ENCODE results near the gene CIAPIN1.
A peak's percentile ranks its signal among the peaks of the same experiment; 100 is the strongest.

The CIAPIN1 gene

GRCh38 chr16:57447186-57447962 is at the start of gene CIAPIN1, which contains the start of gene COQ9:
Gene CIAPIN1, minus strand, starts transcription at chr16:57447385. Its CDS starts 6,457 bp downstream, at chr16:57440928.
Gene COQ9, plus strand, starts transcription at chr16:57447479. Its CDS starts 27 bp downstream, at chr16:57447506.
- DNase-seq = peak; percentile 97

DNA sequence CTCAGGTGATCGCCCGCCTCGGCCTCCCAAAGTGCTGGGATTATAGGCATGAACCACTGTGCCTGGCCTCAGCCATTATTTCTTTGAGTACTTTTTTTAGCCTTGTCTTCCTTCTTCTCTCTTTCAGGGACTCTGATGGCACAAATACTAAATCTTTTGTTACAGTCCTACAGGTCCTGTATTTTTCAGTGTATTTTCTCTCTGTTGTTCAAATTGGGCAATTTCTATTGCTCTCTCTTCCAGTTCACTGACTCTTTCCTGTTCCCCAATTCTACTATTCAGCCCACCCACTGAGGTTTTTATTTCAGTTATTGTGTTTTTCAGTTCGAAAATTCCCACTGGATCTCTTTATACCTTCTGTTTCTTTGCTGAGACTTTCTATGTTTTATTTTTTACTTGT is 46.6 kb upstream of the CIAPIN1 start:
- DNase-seq = no peak

DNA sequence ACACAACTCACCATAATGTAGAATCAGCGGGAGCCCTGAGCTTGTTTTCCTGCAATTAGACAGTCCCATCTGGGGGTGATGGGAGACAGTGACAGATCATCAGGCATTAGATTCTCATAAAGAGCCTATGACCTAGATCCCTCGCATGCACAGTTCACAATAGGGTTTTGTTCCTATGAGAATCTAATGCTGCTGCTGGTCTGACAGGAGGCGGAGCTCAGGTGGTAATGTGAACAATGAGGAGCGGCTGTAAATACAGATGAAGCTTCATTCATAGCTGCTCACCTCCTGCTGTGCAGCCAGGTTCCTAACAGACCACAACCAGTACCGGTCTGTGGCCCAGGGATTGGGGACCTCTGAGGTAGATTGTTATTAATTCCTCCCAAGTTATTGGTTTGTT is 42.0 kb upstream of the CIAPIN1 start:
- DNase-seq = no peak

DNA sequence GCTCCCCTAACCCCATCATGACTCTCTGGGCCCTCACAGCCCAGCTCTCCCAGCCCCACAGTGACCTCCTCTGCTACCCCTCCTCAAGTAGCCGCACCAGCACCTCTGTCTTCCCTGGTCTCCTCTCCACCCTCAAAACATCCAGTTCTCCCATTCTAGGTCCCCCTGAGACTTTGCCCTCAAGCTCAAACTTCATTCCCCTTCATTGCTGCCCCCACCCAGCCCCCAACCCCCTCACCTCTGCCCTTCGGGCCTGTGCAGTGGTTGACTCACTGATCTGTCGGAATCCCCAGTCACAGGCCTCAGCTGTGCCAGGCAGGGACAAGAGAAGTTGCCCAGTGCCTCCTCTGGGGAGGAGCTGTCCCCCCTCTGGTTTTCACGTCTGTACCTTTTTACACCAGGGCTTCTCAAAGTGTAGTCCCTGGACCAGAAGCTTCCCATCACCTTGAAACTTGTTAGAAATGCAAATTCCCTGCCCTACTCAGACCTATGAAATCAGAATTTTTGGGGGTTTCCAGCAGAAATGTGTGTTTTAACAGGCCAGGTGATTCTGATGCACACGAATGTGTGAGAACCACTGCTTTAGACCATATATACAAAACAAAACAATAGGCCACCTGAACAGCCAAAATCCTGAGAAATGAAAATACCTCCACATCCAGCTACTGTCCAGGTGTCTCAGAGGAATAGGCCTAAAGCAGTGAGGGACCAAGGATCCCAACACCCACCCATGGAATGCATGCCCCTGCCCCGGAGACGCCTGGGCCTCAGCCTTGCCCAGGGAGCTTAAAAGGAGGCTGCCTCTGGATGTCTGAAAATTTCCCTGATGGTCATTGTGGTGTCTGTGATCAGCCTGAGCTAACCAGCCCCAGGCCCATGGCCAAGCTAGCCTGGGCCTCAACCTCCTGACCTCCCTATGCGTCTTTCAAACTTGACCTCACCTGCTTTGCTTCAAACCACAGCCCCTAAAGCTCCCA is 40.0 kb upstream of the CIAPIN1 start:
- DNase-seq = no peak

DNA sequence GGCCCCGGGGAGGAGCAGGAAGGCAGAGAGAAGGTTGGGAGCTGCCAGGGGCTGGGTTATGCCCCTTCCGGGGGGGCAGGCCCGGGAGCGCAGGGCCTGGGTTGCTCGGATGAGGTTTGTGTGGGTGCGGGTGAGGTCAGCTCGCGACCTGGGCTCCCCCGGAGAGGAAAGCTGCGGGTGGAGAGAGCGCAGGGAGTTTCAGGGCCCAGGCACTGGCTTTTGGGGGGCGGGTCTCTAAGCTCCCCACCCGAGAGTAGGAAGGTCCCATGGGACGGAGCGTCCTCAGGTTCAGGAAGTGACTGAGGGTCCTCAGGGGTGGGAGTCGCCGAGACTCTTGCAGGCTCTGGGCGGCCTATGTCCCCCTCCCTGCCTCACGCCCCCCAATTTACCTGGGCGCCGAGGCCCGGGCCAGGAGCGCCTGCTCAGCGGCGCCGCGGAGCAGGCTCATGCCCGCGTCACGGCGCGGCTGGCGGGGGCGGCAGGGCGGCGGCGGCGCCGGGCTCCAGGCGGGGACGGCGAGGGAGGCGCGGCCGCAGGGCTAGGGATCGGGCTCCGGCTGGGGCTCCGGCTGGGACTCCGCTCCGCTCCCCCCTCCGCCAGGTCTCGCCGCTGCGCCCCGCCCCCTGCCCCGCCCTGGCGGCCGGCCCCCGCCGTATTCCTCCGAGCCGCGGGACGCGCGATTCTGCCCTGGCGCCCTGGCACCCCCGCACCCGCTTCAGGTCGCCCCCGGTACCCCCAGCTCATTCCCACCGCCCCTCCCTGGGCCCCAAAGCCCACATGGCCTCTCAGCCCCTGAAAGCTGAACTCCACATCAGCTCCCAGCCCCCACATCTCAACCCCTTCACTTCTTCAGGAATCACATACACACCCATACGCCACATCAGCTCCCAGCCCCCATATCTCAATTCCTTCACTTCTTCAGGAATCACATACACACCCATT is 39.0 kb upstream of the CIAPIN1 start, which contains the start of gene DOK4:
Gene DOK4 (minus strand): TSS at position 578 of the 942 bp plus-strand sequence. CDS start 6,986 bp downstream, outside the sequence.
- peak; percentile 91 for DNase-seq

- DNase-seq = no peak
Observed at GRCh38 chr16:57485091-57485915, 38.1 kb upstream of the CIAPIN1 start.

DNA sequence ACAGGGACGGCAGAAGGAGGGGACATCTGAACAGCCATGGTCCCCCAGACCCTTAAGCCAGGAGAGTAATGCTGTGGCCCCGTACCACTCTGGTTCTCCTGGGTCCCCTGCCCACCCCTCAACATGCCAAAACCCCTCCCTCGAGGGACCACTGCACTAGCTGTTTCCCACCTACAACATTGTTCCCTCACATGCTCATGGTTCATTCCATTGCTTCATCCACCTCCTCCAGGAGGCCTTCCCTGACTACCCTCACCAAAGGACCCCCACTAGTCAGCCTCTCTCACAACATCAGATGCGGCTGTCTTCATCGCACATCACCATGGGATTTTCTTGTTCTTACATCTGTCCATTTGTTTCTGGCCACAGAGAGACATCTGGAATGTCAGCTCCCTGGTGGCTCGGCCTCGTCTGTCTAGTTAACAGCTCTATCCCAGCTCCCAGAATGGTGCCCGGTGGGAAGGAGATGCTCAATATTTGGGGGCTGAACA is 37.4 kb upstream of the CIAPIN1 start:
- no peak for DNase-seq

DNA sequence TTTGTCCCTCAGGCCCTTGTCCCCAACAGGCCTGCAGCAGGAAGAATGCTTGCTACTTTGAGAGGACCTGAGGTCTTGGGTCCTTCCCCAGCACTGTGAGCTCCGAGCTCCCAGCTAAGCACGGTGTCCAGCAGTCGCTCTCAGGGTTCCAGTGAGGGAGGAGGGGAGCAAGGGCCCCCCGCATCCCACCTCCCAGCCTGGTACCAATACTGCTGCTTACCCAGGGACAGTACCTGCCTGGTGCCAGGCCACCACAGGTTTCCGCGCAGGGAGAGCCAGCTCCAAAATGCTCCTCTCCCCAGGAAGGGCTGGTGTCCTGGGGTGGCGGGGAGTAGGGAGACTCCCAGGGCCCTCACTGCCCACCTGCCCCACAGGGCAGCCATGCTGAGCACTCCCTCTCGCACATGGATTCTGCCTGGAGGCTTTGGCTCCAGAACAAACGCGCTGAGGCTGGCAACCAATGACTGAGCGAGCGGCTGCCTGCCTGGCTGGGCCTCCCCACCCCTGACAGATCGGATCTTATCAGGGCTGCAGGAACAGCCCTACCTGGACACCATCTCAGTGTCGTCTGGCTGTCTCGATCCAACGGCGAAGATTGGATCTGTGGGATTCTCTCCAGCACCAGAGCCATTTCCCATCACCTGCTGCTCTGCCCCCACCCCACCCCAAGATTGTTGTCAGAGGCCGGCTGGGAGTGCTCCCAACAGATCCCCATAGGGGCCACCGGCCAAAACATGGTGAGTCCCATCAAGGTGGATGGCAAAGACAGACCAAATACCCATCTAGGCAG is 36.7 kb upstream of the CIAPIN1 start:
- DNase-seq = no peak

- DNase-seq = no peak
Observed at GRCh38 chr16:57482845-57483545, 35.8 kb upstream of the CIAPIN1 start.

DNA sequence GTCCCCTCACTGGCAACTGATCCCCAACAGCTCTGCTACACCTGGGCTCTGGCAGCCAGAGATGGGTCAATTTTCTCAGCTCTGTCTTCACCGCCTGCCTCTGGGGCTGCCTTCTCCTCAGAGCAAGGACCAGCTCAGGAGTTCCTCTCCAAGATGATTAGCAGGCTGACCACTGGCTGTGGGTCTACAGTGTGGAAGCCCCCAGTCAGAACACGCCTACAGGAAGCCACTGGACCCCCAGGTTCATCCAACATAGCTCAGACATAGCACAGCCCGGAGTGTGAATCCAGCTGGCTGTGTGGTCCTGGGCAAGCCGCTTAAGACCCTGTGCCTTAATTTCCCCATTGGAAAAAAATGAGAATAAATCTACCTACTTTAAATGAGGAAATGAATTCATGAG is 34.2 kb upstream of the CIAPIN1 start:
- DNase-seq = no peak

- no peak for DNase-seq
Observed at GRCh38 chr16:57480754-57481230, 33.6 kb upstream of the CIAPIN1 start.

DNA sequence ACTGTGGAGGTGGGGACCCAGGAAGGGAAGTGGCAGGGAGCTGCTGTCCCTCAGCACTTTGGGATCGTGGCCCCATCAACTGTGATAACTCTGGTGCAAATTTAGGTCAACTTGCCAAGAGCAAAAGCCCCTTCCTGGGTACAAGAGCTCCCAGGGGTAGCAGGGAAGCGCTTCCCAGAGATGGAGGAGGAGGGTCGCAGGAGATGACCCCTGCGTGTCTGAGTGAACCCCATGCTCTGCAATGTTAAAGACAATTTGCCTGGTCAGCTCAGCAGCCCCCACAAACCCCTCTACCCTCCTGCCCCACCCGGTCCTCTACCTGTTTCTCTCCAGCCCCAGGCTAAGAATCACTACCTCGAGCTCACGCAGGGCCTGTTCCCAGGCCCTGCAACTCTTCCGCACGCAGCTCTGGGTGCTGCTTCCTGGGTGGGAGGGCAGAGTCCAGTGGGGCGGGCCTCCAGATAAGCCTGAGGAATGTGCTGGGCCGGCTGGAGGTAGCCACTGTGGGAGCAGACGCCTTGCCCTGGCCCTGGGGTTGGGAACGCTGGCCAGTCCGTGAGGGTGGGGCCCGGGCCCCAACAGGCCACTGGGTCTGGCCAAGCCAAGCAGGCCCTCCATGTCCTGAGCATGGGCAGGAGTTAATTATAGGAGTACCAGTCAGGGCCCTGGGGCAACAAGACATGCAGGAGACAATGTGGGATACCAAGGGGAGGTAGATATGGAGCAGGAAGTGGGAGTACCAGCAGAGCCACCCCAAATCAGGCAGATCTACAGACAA is 33.0 kb upstream of the CIAPIN1 start:
- no peak for DNase-seq

DNA sequence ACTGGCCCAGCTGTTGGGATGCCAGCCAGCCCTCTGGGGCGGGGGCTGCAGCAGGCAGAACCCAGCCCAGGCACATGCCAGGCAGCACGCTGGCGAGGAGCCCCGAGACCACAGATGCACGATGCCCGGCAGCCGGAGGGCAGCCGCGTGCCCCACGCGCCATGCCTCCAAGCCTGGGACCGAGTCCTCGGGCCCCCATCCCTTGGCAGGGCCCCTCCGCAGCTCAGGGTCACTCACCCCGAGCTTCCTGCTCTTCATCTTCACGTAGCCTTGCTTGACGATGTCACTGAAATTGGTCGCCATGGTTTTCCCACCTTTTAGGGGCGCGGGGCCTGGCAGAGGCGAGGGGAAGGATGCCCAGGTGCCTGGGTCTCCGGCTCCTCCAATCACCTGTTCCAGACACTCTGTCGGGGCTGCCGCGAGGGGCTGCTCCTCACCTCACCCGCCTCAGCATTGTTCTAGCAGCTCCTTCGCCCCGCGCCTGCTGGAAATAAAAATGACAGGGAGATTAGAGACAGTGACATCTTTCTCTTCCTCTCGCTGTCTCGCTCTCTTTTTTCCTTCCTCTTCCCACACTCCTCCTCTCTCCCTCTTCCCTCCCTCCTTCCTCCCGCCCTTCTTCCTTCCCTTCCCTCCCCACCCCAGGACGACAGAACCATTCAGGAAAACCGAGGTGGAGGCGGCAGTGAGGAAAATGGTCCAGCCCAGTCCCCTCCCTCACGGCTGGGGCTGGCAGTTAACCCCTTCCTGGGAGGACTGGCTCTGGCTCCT is 32.2 kb upstream of the CIAPIN1 start:
- no peak for DNase-seq

DNA sequence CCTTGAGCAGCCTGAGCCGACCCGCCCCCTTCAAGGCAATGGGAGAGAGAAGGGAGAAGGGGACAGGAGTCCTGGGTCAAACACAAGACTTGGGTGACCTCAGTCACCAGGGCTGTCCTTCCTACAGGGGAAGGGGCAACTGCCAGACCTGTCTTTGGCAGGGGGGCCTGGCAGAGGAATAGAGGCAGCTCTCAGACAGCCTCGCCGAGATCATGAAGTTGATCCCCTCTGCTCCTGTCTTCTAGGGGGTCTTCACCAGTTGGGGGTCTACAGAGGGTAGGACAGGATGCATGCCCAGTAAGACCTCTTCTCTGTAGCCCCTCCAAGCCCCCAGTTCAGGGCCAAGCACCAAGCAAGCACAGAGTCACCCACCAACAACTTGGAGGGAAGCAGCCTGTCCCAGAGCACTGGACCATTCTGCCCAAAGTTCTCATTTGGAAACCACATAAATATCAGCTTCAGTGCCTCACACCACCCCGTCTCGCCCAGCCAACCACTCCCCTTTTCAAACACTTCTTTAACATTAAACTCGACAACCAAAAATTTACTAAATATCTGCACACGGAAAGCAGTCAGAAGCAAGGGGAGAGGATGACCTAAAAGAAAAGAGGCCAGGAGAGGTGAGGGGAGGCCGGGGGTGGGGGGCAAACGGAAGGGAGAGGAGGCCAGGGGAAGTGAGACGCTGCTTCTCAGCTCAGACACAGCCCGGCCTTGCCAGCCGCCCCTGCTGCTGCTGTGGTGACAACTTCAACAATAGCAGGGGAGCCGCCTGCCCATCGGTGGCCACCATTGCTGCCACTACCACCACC is 31.4 kb upstream of the CIAPIN1 start:
- DNase-seq = no peak

DNA sequence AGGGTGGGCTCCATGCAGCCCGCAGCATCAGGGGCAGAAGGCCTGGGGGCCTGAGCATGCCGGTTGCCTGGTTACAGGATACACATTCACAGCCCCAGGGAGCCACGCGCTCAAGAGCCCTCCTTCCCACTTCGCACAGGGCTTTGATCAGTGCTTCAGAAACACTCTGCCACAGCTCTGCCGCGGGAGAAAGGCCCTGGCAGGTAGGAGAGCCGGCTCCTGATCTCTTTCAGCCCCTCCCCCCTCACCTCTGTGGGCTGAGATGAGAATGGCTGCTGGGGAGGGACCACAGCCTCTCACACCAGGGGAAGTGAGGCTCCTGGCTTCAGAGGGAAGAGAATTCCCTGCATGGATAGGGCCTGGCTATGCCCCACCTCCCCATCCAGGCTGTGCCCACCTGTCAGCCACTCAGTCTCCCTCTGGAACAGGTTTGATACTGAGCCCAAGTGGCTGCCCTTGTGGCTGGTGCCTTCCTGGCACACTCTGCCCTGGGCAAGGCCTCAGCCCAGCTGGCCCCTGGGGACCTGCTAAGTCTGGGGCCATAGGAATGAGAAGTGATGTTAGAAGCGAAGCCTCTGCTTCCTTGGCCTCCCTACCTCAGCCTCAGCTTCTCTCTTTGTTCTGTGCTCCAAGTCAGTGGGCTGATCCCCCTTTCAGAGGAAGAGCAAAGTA is 30.5 kb upstream of the CIAPIN1 start:
- no peak for DNase-seq

All from hematopoietic multipotent progenitor cell treated with erythropoietin and hydrocortisone succinate and interleukin-3 and kit ligand, for 4 days (in vitro differentiated cells).